Activated CD8-positive, alpha-beta T cell treated with anti-CD3 and anti-CD28 coated beads for 36 hours (primary cell): ENCODE results near the gene CAMTA1. TPM values are rescaled to one million over a fixed set of nuclear protein-coding genes. Genes with fewer than 3 reads are reported as not detected.

Source experiments
- ATAC-seq: fragments of 200-7000 bp; cut with Tn5 transposase; one replicate; pipeline ENCODE4 v1.10.0; 2021; ENCODE audit warnings: mild to moderate bottlenecking, moderate library complexity
- CTCF ChIA-PET: fragments of 350-600 bp; sonication (Branson Sonifier 250); formaldehyde crosslinking; loops from one replicate; lab custom pipeline; 2021; ENCODE audit warnings: antibody characterized with exemption; lab: Charles Lee
- POLR2A ChIA-PET: fragments of 350-600 bp; sonication (Branson Sonifier 250); formaldehyde crosslinking; loops from one replicate; lab custom pipeline; 2021; ENCODE audit warnings: antibody characterized with exemption; lab: Charles Lee
- DNase-seq: peaks from one replicate; pipeline ENCODE4 v3.0.0-alpha.2; 2020
- H3K27ac Mint-ChIP-seq: one replicate; pipeline ENCODE4 v1.8.0; 2021; ENCODE audit warnings: mild to moderate bottlenecking, mixed read lengths
- H3K27me3 Mint-ChIP-seq: one replicate; pipeline ENCODE4 v1.8.0; 2021; ENCODE audit warnings: mixed read lengths
- H3K36me3 Mint-ChIP-seq: one replicate; pipeline ENCODE4 v1.8.0; 2021; ENCODE audit warnings: low read depth, mixed read lengths
- H3K4me1 Mint-ChIP-seq: one replicate; pipeline ENCODE4 v1.8.0; 2021; ENCODE audit warnings: low read depth, mixed read lengths
- H3K4me3 Mint-ChIP-seq: one replicate; pipeline ENCODE4 v1.8.0; 2021; ENCODE audit warnings: mild to moderate bottlenecking, moderate library complexity, mixed read lengths
- H3K9me3 Mint-ChIP-seq: one replicate; pipeline ENCODE4 v1.8.0; 2021; ENCODE audit warnings: mixed read lengths
- CTCF ChIP-seq: fragments of 200-600 bp; IDR thresholded peaks from one replicate; pipeline ENCODE4 v1.8.0; 2022; ENCODE audit warnings: antibody characterized with exemption, mild to moderate bottlenecking
- intact Hi-C: fragments of 100-400 bp; cut with micrococcal nuclease; formaldehyde crosslinking; loops from one replicate; pipeline ENCODE4 v1.10.0; 2022
- total RNA-seq, 2 experiments: library from RNA; stranded (reverse); gene quantifications; one replicate each; pipeline ENCODE4 v1.2.3, GENCODE V29; 2021

The CAMTA1 gene
- total RNA-seq, 2 experiments from 2014 or later, result 67.7 to 70.9 TPM

DNA sequence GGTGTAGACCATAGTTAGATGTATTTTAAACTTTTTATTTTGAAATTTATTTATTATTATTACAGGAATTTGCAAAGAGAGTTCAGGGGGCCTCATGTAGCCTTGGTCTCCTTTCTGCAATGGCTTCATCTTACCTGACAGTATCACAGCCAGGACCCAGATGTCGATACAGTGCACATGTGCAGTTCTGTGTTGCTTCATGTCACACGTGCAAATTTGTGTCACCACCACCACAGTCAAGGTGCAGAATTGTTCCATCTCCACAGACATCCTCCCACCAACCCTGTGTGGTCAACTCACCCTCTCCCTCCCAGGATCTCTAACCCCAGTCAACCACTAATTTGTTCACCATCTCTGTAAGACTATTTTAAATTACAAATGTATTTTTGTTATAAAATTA lies 184.5 kb downstream of the CAMTA1 start:
- POLR2A ChIA-PET, result interaction anchor here (0.8 kb wide), 1 partner anchor 100 kb away, joined by 3 read pairs; no protein-coding TSS in a partner anchor
- no peaks in the 10 kb centered on the region for H3K36me3 Mint-ChIP-seq
- H3K27ac Mint-ChIP-seq, result no peak overlapping the region
- H3K4me1 Mint-ChIP-seq, result peaks cover 26% of the 10 kb centered on the region
- DNase-seq (no peak), ATAC-seq (no peak)
- H3K4me3 Mint-ChIP-seq, result no peak overlapping the region
- intact Hi-C loops, result no loop called here
- H3K27me3 Mint-ChIP-seq, result peaks cover 29% of the 10 kb centered on the region
- TF ChIP-seq CTCF, result no peak
- CTCF ChIA-PET, result no interaction called here
- H3K9me3 Mint-ChIP-seq, result no peaks in the 10 kb centered on the region

- ATAC-seq (no peak), DNase-seq (no peak)
- CTCF ChIA-PET, result no interaction called here
- H3K27me3 Mint-ChIP-seq, result peaks cover 25% of the 10 kb centered on the region
- H3K9me3 Mint-ChIP-seq, result no peaks in the 10 kb centered on the region
- H3K27ac Mint-ChIP-seq, result no peak overlapping the region
- H3K4me3 Mint-ChIP-seq, result no peak overlapping the region
- no peak for TF ChIP-seq CTCF
- H3K4me1 Mint-ChIP-seq, result peaks cover 22% of the 10 kb centered on the region
- H3K36me3 Mint-ChIP-seq, result no peaks in the 10 kb centered on the region
- POLR2A ChIA-PET, result no interaction called here
- intact Hi-C loops, result no loop called here
Observed at GRCh38 chr1:6970221-6970620, 185.0 kb downstream of the CAMTA1 start.

DNA sequence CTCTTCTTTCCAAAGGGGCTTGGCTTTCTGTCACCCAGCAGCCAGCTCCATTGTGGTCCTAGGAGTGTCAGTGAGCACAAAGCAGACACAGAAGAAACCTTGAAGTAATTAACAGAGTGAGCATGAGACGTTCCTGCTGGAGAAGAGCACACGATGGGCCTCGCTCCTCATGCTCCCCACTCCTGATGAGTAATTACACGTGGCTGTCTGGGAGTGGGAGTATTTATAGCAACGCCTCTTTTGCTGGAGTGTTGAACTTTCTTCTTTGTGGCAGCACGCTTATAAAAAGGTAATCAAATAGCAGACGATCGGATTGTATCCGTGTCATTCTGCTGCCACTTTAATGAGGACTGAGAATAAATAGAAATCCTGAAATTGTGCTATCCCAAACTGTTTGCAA lies 185.8 kb downstream of the CAMTA1 start:
- H3K4me1 Mint-ChIP-seq, result peaks cover 26% of the 10 kb centered on the region
- no peak overlapping the region for H3K4me3 Mint-ChIP-seq
- H3K36me3 Mint-ChIP-seq, result no peaks in the 10 kb centered on the region
- no peaks in the 10 kb centered on the region for H3K9me3 Mint-ChIP-seq
- H3K27me3 Mint-ChIP-seq, result peaks cover 24% of the 10 kb centered on the region
- no peak overlapping the region for H3K27ac Mint-ChIP-seq
- ChIA-PET POLR2A (no interaction called here), CTCF (no interaction called here)
- no peak for TF ChIP-seq CTCF
- intact Hi-C loops, result no loop called here
- DNase-seq (no peak), ATAC-seq (no peak)

DNA sequence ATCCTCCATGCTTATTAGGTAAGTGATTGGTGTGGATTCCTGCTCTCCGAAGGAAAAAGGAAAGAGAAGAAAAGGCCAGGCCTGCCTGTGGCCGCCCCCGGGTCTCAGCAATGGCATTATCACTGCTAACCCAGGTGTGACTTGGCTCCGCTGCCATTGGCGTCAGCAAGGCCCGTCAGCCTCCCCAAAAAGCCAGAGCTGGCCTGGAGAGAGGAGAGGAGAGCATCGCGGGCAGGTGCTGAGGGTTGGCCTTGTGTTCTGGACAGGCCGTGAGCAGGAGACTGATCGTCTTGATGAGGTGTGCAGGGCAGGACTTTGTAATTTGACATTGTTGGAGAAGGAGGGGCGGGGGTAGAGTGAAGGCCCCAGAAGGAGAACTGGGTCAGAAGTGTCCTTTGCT lies 186.4 kb downstream of the CAMTA1 start:
- TF ChIP-seq CTCF, result no peak
- Mint-ChIP-seq H3K36me3 (no peaks in the 10 kb centered on the region), H3K9me3 (no peaks in the 10 kb centered on the region), H3K4me3 (no peak overlapping the region), H3K27ac (no peak overlapping the region), H3K4me1 (peaks cover 26% of the 10 kb centered on the region), H3K27me3 (peaks cover 26% of the 10 kb centered on the region)
- ChIA-PET POLR2A (no interaction called here), CTCF (no interaction called here)
- ATAC-seq, result no peak
- intact Hi-C loops, result no loop called here
- DNase-seq, result no peak

DNA sequence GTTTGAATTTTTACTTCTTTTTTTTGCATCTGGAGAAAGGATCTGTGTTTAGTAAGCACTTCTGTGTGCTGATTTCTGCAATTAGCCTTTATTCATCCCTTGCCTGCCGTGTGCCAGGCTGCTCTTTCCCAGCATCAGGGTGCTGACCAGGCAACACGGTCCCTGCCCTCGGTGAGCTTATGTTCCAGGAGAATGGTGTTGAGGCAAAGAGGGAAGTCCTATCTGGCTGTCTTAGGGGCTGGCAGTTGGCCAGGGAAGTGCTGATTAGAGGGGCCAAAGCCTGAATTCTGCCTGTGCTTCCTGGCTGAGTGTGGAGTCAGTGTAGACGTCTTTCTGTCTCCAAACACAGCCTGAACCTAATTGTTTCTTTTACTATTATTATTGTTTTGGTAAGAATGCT lies 187.1 kb downstream of the CAMTA1 start:
- DNase-seq (no peak), ATAC-seq (no peak)
- POLR2A ChIA-PET, result no interaction called here
- no peaks in the 10 kb centered on the region for H3K9me3 Mint-ChIP-seq
- no peak overlapping the region for H3K4me3 Mint-ChIP-seq
- CTCF ChIA-PET, result no interaction called here
- peaks cover 25% of the 10 kb centered on the region for H3K4me1 Mint-ChIP-seq
- peaks cover 23% of the 10 kb centered on the region for H3K27me3 Mint-ChIP-seq
- H3K36me3 Mint-ChIP-seq, result no peaks in the 10 kb centered on the region
- intact Hi-C loops, result no loop called here
- TF ChIP-seq CTCF, result no peak
- H3K27ac Mint-ChIP-seq, result no peak overlapping the region
